MM.1S (cell line): ENCODE data around the gene RUNX2.

Source experiments
- EZH2 ChIP-seq: fragments of 300-600 bp; sonication (generic); optimal IDR thresholded peaks from 2 replicates; pipeline ENCODE3; 2017; ENCODE audit warnings: low read depth, mild to moderate bottlenecking, antibody characterized with exemption, low read length, mixed read lengths
- TF ChIP-seq, protein P1 (sequence below): fragments of 300-600 bp; sonication (generic); IDR thresholded peaks from 2 replicates; pipeline ENCODE4 v1.5.1; 2016; ENCODE audit warnings: antibody characterized with exemption, low read length, mixed read lengths

DNA sequence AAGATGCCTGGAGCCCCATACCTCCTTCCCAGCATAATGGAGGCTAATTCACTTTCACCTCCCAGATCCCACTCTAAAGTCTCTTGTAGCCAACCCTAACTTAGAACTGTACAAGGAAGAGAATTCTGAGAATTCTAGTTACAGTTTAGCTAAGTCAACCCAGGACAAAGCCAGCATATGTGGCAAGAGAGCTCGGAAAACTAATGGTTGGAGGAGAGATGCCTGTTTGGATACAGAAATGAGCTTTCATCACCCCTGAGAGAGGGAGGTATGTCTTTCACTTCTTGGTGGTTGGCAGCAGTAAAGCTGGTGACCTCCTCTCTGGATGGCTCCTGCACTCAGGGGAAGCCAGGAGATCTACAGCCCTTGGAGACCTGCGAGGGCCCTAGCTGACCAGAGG is 302.2 kb downstream of the RUNX2 start:
- TF ChIP-seq, protein P1, sequence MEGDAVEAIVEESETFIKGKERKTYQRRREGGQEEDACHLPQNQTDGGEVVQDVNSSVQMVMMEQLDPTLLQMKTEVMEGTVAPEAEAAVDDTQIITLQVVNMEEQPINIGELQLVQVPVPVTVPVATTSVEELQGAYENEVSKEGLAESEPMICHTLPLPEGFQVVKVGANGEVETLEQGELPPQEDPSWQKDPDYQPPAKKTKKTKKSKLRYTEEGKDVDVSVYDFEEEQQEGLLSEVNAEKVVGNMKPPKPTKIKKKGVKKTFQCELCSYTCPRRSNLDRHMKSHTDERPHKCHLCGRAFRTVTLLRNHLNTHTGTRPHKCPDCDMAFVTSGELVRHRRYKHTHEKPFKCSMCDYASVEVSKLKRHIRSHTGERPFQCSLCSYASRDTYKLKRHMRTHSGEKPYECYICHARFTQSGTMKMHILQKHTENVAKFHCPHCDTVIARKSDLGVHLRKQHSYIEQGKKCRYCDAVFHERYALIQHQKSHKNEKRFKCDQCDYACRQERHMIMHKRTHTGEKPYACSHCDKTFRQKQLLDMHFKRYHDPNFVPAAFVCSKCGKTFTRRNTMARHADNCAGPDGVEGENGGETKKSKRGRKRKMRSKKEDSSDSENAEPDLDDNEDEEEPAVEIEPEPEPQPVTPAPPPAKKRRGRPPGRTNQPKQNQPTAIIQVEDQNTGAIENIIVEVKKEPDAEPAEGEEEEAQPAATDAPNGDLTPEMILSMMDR, result no peak
- no peak for TF ChIP-seq EZH2
